ENCODE data around the gene MBNL2.

- TF ChIP-seq EZH2 (IDR thresholded peaks at IDR 0.05; ENCODE audit: insufficient read depth, poor library complexity, severe bottlenecking) (no peak), EZH2phosphoT487 (IDR thresholded peaks at IDR 0.05; ENCODE audit: insufficient read depth, low read depth) (no peak)
Measured at GRCh38 chr13:97275776-97276501, 53.8 kb downstream of the MBNL2 start.
